Measurements from ENCODE around the gene ALAS2. TPM values are rescaled to one million over a fixed set of nuclear protein-coding genes. Genes with fewer than 3 reads are reported as not detected.

ALAS2 gene
- total and polyA plus RNA-seq, 2 donors (not counting 1 experiment from before 2014, with no cell fraction given), result not detected

DNA sequence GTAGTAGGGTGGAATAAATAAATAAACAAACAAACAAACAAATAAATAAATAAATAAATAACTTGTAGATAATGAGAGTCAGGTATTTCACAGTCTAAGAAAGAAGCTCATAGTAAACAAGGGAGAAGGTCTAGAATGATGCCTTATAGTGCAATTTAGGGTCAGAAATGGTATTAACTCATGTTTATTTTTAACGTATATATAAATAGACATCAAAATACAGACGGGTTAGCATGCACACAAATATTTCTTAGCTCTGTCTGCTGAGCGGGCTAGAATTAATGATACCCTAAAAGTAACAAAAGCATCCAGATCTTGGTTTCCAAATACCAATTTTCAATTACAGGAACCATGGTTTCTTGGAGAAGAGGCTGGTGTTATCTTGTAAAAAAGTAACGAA, 53.4 kb downstream of the ALAS2 start:
- Histone ChIP-seq H3K36me3 (ENCODE audit: control insufficient read depth, insufficient read depth, low read length) (no peaks in the 10 kb centered on the region), H4K20me1 (ENCODE audit: control insufficient read depth, extremely low read depth, insufficient read depth, low read length) (no peaks in the 10 kb centered on the region), H3K4me2 (ENCODE audit: extremely low read depth, insufficient read depth, low read length) (no peak overlapping the region), H3K4me1 (ENCODE audit: control insufficient read depth, extremely low read depth, insufficient read depth, low read length) (no peaks in the 10 kb centered on the region), H3K9me3 (ENCODE audit: control insufficient read depth, insufficient read depth, low read depth, low read length) (no peaks in the 10 kb centered on the region), H3K4me3 (replicated peaks in 1 of 4; ENCODE audit: control extremely low read depth in 1 of 4, insufficient read depth in 1 of 4, low read depth in 3 of 4, low read length in 4 of 4) (no peak overlapping the region), H3K9ac (ENCODE audit: insufficient read depth, low read length) (no peak overlapping the region), H3K27ac (ENCODE audit: insufficient read depth, low read length) (no peak overlapping the region), H3K79me2 (ENCODE audit: control insufficient read depth, insufficient read depth, low read length) (no peaks in the 10 kb centered on the region), H2AFZ (ENCODE audit: low read length) (no peak overlapping the region), H3K27me3 (ENCODE audit: control insufficient read depth, insufficient read depth, low read length) (no peaks in the 10 kb centered on the region)
- no peak for DNase-seq (ENCODE audit: low read depth in 2 of 2)
- no peak for TF ChIP-seq EZH2 (IDR thresholded peaks at IDR 0.05; ENCODE audit: low read length, missing control alignments)
- TF ChIP-seq, protein P1, sequence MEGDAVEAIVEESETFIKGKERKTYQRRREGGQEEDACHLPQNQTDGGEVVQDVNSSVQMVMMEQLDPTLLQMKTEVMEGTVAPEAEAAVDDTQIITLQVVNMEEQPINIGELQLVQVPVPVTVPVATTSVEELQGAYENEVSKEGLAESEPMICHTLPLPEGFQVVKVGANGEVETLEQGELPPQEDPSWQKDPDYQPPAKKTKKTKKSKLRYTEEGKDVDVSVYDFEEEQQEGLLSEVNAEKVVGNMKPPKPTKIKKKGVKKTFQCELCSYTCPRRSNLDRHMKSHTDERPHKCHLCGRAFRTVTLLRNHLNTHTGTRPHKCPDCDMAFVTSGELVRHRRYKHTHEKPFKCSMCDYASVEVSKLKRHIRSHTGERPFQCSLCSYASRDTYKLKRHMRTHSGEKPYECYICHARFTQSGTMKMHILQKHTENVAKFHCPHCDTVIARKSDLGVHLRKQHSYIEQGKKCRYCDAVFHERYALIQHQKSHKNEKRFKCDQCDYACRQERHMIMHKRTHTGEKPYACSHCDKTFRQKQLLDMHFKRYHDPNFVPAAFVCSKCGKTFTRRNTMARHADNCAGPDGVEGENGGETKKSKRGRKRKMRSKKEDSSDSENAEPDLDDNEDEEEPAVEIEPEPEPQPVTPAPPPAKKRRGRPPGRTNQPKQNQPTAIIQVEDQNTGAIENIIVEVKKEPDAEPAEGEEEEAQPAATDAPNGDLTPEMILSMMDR (conservative IDR thresholded peaks at IDR 0.05 in 1 of 2, IDR thresholded peaks at IDR 0.05 in 1 of 2; ENCODE audit: low read depth in 1 of 2, low read length in 2 of 2), result no peak

DNA sequence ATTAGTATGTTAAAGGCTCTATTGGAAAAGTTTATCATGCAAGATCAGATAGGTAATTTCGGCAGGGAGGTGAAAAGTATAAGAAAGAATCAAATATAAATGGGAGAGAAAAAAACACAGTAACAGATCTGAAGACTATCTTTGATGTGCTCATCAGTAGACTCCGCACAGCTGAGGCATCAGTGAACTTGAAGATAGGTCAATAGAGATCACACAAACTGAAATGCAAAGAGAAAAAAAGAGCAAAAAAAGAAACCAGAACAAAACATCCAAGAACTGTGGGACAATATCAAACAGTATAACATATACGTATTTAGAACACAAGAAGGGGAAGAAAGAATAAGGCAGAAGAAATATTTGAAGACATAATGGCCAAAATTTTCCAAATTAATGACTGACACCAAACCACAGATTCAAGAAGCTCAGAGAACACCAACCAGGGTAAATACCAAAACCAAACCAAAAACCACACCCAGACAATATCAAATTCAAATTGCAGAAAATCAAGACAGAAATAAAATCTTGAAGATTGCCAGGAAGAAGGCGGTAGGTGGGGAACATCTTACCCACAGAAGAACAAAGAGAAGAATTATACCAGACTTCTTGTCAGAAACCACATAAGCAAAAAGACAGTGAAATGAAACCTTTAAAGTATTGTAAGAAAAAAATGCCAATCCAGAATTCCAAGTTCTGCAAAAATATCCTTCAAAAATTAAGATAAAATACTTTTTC, 65.8 kb downstream of the ALAS2 start:
- H3K27ac ChIP-seq (ENCODE audit: insufficient read depth, low read length), result no peak overlapping the region
- no peak for TF ChIP-seq EZH2 (IDR thresholded peaks at IDR 0.05; ENCODE audit: low read length, missing control alignments)
- TF ChIP-seq, protein P1 (conservative IDR thresholded peaks at IDR 0.05 in 1 of 2, IDR thresholded peaks at IDR 0.05 in 1 of 2; ENCODE audit: low read depth in 1 of 2, low read length in 2 of 2), result no peak
- no peak overlapping the region for H3K4me3 ChIP-seq (replicated peaks in 1 of 4; ENCODE audit: control extremely low read depth in 1 of 4, insufficient read depth in 1 of 4, low read depth in 3 of 4, low read length in 4 of 4)
- no peak overlapping the region for H3K9ac ChIP-seq (ENCODE audit: insufficient read depth, low read length)
- H2AFZ ChIP-seq (ENCODE audit: low read length), result no peak overlapping the region
- H4K20me1 ChIP-seq (ENCODE audit: control insufficient read depth, extremely low read depth, insufficient read depth, low read length), result no peaks in the 10 kb centered on the region
- no peak for DNase-seq (ENCODE audit: low read depth in 2 of 2)
- no peak overlapping the region for H3K4me2 ChIP-seq (ENCODE audit: extremely low read depth, insufficient read depth, low read length)
- no peaks in the 10 kb centered on the region for H3K79me2 ChIP-seq (ENCODE audit: control insufficient read depth, insufficient read depth, low read length)
- no peaks in the 10 kb centered on the region for H3K9me3 ChIP-seq (ENCODE audit: control insufficient read depth, insufficient read depth, low read depth, low read length)
- H3K4me1 ChIP-seq (ENCODE audit: control insufficient read depth, extremely low read depth, insufficient read depth, low read length), result no peaks in the 10 kb centered on the region
- no peaks in the 10 kb centered on the region for H3K27me3 ChIP-seq (ENCODE audit: control insufficient read depth, insufficient read depth, low read length)
- no peaks in the 10 kb centered on the region for H3K36me3 ChIP-seq (ENCODE audit: control insufficient read depth, insufficient read depth, low read length)

DNA sequence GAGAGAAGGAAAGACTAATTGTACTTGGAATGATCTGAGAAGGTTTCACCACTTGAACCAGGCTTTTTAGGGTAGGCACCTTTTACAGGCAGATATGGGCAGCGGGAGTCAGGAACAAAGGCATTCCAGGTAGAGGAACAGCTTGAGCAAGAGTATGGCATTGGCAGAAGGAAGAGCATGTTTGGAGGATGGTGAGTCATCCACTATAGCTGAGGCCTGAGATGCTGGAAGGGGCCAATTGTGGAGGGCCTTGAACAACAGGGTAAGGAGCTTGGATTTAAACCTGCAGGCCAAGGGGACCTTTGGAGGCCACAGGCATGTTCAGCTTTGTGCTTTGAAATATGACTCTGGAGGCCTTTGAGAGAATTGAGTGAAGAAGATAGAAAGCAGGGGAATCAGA, 69.0 kb downstream of the ALAS2 start:
- Histone ChIP-seq H3K4me3 (replicated peaks in 1 of 4; ENCODE audit: control extremely low read depth in 1 of 4, insufficient read depth in 1 of 4, low read depth in 3 of 4, low read length in 4 of 4) (no peak overlapping the region), H3K79me2 (ENCODE audit: control insufficient read depth, insufficient read depth, low read length) (no peaks in the 10 kb centered on the region), H3K9me3 (ENCODE audit: control insufficient read depth, insufficient read depth, low read depth, low read length) (no peaks in the 10 kb centered on the region), H3K4me1 (ENCODE audit: control insufficient read depth, extremely low read depth, insufficient read depth, low read length) (no peaks in the 10 kb centered on the region), H3K27ac (ENCODE audit: insufficient read depth, low read length) (no peak overlapping the region), H3K27me3 (ENCODE audit: control insufficient read depth, insufficient read depth, low read length) (no peaks in the 10 kb centered on the region), H2AFZ (ENCODE audit: low read length) (no peak overlapping the region), H3K9ac (ENCODE audit: insufficient read depth, low read length) (no peak overlapping the region), H4K20me1 (ENCODE audit: control insufficient read depth, extremely low read depth, insufficient read depth, low read length) (no peaks in the 10 kb centered on the region), H3K36me3 (ENCODE audit: control insufficient read depth, insufficient read depth, low read length) (no peaks in the 10 kb centered on the region), H3K4me2 (ENCODE audit: extremely low read depth, insufficient read depth, low read length) (no peak overlapping the region)
- TF ChIP-seq, protein P1 (conservative IDR thresholded peaks at IDR 0.05 in 1 of 2, IDR thresholded peaks at IDR 0.05 in 1 of 2; ENCODE audit: low read depth in 1 of 2, low read length in 2 of 2), result no peak
- TF ChIP-seq EZH2 (IDR thresholded peaks at IDR 0.05; ENCODE audit: low read length, missing control alignments), result no peak
- DNase-seq (ENCODE audit: low read depth in 2 of 2), result no peak

Other genes starting within 250 kb of the ALAS2 start
- not detected in 2 replicates for gene ITIH6, start 232.7 kb downstream of the ALAS2 start, total RNA-seq
- gene ITIH6, start 232.7 kb downstream of the ALAS2 start, polyA plus RNA-seq, result not detected in 2 replicates
- 148 and 177 TPM in 2 replicates for gene MAGED2, start 223.2 kb downstream of the ALAS2 start, total RNA-seq
- gene MAGED2, start 223.2 kb downstream of the ALAS2 start, polyA plus RNA-seq, result 205 and 312 TPM in 2 replicates
- 11.3 and 13.0 TPM in 2 replicates for gene TRO, start 110.2 kb downstream of the ALAS2 start, total RNA-seq
- 9.0 and 13.6 TPM in 2 replicates for gene TRO, start 110.2 kb downstream of the ALAS2 start, polyA plus RNA-seq
- gene PFKFB1, start 36.8 kb downstream of the ALAS2 start, total RNA-seq, result under 0.01 TPM in 1 of 2 replicates, not detected in the other
- 0.10 TPM in 1 of 2 replicates, not detected in the other for gene PFKFB1, start 36.8 kb downstream of the ALAS2 start, polyA plus RNA-seq
- 4.6 and 4.8 TPM in 2 replicates for gene APEX2, start 30.6 kb downstream of the ALAS2 start, total RNA-seq
- gene APEX2, start 30.6 kb downstream of the ALAS2 start, polyA plus RNA-seq, result 11.0 and 19.3 TPM in 2 replicates
- gene PAGE2B, start 44.1 kb upstream of the ALAS2 start, total RNA-seq, result not detected in 2 replicates
- gene PAGE2B, start 44.1 kb upstream of the ALAS2 start, polyA plus RNA-seq, result not detected in 2 replicates
- not detected in 2 replicates for gene PAGE2, start 58.0 kb upstream of the ALAS2 start, total RNA-seq
- not detected in 2 replicates for gene PAGE2, start 58.0 kb upstream of the ALAS2 start, polyA plus RNA-seq
- gene PAGE5, start 189.4 kb upstream of the ALAS2 start, total RNA-seq, result 0.66 TPM in 1 of 2 replicates, not detected in the other
- gene PAGE5, start 189.4 kb upstream of the ALAS2 start, polyA plus RNA-seq, result not detected in 2 replicates
- gene PAGE3, start 233.9 kb upstream of the ALAS2 start, total RNA-seq, result not detected in 2 replicates
- gene PAGE3, start 233.9 kb upstream of the ALAS2 start, polyA plus RNA-seq, result not detected in 2 replicates

All from fibroblast of lung (primary cell).